ENCODE measurements around the gene PSMC2.

PSMC2 gene

GRCh38 chr7:103388469-103389140 lies 41.2 kb downstream of the PSMC2 start:
- TF ChIP-seq, protein P1, sequence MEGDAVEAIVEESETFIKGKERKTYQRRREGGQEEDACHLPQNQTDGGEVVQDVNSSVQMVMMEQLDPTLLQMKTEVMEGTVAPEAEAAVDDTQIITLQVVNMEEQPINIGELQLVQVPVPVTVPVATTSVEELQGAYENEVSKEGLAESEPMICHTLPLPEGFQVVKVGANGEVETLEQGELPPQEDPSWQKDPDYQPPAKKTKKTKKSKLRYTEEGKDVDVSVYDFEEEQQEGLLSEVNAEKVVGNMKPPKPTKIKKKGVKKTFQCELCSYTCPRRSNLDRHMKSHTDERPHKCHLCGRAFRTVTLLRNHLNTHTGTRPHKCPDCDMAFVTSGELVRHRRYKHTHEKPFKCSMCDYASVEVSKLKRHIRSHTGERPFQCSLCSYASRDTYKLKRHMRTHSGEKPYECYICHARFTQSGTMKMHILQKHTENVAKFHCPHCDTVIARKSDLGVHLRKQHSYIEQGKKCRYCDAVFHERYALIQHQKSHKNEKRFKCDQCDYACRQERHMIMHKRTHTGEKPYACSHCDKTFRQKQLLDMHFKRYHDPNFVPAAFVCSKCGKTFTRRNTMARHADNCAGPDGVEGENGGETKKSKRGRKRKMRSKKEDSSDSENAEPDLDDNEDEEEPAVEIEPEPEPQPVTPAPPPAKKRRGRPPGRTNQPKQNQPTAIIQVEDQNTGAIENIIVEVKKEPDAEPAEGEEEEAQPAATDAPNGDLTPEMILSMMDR (IDR thresholded peaks at IDR 0.05) = no peak
- no peak overlapping the region for H3K27ac Mint-ChIP-seq
- no peaks in the 10 kb centered on the region for H3K4me1 Mint-ChIP-seq
- H3K4me3 Mint-ChIP-seq = no peak overlapping the region
- no peaks in the 10 kb centered on the region for H3K36me3 Mint-ChIP-seq (ENCODE audit: low read depth)
- H3K9me3 Mint-ChIP-seq = no peaks in the 10 kb centered on the region
- H3K27me3 Mint-ChIP-seq (ENCODE audit: low read depth, poor library complexity) = peaks cover 35% of the 10 kb centered on the region
- no peak for DNase-seq

DNA sequence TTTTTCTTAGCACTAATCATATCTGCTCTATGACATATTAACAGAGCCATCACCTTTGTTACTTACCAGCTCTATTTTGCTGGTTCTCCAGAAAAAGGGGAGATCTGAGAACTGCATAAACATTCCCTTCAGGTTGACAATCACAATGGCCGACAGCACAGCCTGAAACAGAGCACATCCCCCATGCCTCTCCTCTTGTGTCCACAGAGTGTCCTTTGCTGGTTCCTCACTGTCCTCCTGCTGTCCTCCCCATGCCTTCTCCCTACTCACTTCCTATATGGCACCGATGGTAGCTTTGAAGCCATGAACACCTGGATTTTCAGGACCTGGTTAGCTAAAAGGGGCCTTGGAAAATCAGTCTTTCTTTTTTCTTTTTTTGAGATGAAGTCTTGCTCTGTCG lies 41.8 kb downstream of the PSMC2 start:
- Mint-ChIP-seq H3K36me3 (ENCODE audit: low read depth) (no peaks in the 10 kb centered on the region), H3K27ac (no peak overlapping the region), H3K4me1 (no peaks in the 10 kb centered on the region), H3K4me3 (no peak overlapping the region), H3K9me3 (no peaks in the 10 kb centered on the region), H3K27me3 (ENCODE audit: low read depth, poor library complexity) (peaks cover 35% of the 10 kb centered on the region)
- no peak for DNase-seq
- TF ChIP-seq, protein P1 (IDR thresholded peaks at IDR 0.05) = no peak

DNA sequence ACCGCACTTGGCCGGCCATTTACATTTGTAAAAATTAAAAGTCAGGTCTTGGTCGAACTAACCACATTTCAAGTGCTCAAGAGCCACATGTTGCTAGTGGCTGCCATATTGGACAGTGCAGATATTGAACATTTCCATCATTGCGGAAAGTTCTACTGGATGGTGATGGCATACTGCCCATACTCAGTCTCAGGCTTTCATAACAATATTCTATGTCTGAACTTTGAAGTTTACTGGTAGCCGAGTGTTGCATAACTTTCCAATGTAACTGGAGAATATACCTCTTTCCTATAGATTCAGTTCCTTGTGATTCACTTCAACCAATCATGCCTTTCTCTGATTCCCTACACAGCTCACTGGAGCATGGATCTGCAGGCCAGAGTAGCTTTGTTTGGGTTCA lies 43.7 kb downstream of the PSMC2 start:
- Mint-ChIP-seq H3K27ac (no peak overlapping the region), H3K4me3 (no peak overlapping the region), H3K27me3 (ENCODE audit: low read depth, poor library complexity) (peaks cover 40% of the 10 kb centered on the region), H3K9me3 (no peaks in the 10 kb centered on the region), H3K4me1 (no peaks in the 10 kb centered on the region), H3K36me3 (ENCODE audit: low read depth) (no peaks in the 10 kb centered on the region)
- TF ChIP-seq, protein P1 (IDR thresholded peaks at IDR 0.05) = no peak
- DNase-seq = no peak

GRCh38 chr7:103391976-103392375 lies 44.5 kb downstream of the PSMC2 start:
- Mint-ChIP-seq H3K4me3 (no peak overlapping the region), H3K4me1 (no peaks in the 10 kb centered on the region), H3K27me3 (ENCODE audit: low read depth, poor library complexity) (peaks cover 40% of the 10 kb centered on the region), H3K27ac (no peak overlapping the region), H3K36me3 (ENCODE audit: low read depth) (no peaks in the 10 kb centered on the region), H3K9me3 (peaks cover 3% of the 10 kb centered on the region)
- TF ChIP-seq, protein P1 (IDR thresholded peaks at IDR 0.05) = no peak
- DNase-seq = no peak

DNA sequence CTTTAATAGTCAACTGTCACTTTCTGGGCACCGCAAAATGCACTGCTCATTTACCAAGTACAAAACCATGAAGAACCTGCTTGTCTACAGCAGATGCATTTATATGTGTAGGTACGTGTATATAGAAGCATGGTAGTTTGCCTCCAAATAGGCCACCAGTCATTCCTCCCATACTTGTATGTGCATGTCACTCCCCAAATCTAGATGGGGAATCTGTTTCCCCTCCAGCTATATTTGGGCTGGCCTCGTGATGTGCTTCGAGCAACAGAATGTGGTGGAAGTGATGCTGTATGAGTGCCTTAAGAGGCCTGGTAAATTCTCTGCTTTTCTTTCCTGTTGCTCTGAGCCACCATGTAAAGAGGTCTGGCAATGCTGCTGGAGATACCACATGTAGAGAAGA lies 47.1 kb downstream of the PSMC2 start:
- Mint-ChIP-seq H3K36me3 (ENCODE audit: low read depth) (no peaks in the 10 kb centered on the region), H3K4me1 (no peaks in the 10 kb centered on the region), H3K9me3 (peaks cover 3% of the 10 kb centered on the region), H3K27ac (no peak overlapping the region), H3K27me3 (ENCODE audit: low read depth, poor library complexity) (peaks cover 24% of the 10 kb centered on the region), H3K4me3 (no peak overlapping the region)
- DNase-seq = no peak
- TF ChIP-seq, protein P1 (IDR thresholded peaks at IDR 0.05) = no peak

GRCh38 chr7:103395071-103395470 lies 47.6 kb downstream of the PSMC2 start:
- TF ChIP-seq, protein P1 (IDR thresholded peaks at IDR 0.05) = no peak
- Mint-ChIP-seq H3K27ac (no peak overlapping the region), H3K4me3 (no peak overlapping the region)

More at GRCh38 chr7:103395071-103395470, 47.6 kb downstream of the PSMC2 start:
- peaks cover 19% of the 10 kb centered on the region for H3K27me3 Mint-ChIP-seq (ENCODE audit: low read depth, poor library complexity)
- H3K36me3 Mint-ChIP-seq (ENCODE audit: low read depth) = no peaks in the 10 kb centered on the region
- H3K4me1 Mint-ChIP-seq = no peaks in the 10 kb centered on the region
- no peak for DNase-seq
- H3K9me3 Mint-ChIP-seq = peaks cover 4% of the 10 kb centered on the region

Data from nephron progenitor cell (in vitro differentiated cells).